Cardiac fibroblast (primary cell): ENCODE results near the gene CCNQ.

Experiments used
- DNase-seq, 2 donors: peaks; one replicate each; pipeline versions ENCODE4 v3.0.0 to v3.0.0-alpha.2; 2010; ENCODE audit warnings: low read depth in 2 of 2
- H3K4me3 ChIP-seq, 2 donors: replicated peaks in 1 of 2; 1 replicate in 1 of 2; 2 replicates in 1 of 2; pipeline ENCODE4 v1.5.1; 2011; ENCODE audit warnings: low read depth in 2 of 2, low read length in 2 of 2, mild to moderate bottlenecking in 2 of 2, moderate library complexity in 1 of 2
- TF ChIP-seq, protein P1 (sequence below): IDR thresholded peaks from one replicate; pipeline ENCODE4 v1.5.1; 2011; ENCODE audit warnings: low read depth, mild to moderate bottlenecking, low read length, inconsistent platforms

The CCNQ gene

DNA sequence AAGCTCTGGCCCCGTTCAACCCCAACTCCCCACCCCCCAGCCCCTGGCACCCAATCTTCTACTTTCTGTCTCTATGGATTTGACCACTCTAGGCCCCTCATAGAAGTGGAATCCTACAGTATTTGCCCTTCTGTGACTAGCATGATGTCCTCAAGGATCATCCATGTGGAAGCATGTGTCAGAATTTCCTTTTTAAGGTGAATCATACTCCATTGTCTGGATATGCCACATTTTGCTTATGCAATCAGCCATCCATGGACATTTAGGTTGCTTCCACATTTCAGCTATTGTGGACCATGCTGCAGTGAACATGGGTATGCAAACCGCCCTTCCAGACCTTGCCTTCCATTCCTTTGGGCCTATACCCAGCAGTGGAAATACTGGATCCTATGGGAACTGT lies 15.5 kb downstream of the CCNQ start:
- DNase-seq = peak in 1 of 2 donors; percentile 38
- no peak overlapping the region for H3K4me3 ChIP-seq
- TF ChIP-seq, protein P1, sequence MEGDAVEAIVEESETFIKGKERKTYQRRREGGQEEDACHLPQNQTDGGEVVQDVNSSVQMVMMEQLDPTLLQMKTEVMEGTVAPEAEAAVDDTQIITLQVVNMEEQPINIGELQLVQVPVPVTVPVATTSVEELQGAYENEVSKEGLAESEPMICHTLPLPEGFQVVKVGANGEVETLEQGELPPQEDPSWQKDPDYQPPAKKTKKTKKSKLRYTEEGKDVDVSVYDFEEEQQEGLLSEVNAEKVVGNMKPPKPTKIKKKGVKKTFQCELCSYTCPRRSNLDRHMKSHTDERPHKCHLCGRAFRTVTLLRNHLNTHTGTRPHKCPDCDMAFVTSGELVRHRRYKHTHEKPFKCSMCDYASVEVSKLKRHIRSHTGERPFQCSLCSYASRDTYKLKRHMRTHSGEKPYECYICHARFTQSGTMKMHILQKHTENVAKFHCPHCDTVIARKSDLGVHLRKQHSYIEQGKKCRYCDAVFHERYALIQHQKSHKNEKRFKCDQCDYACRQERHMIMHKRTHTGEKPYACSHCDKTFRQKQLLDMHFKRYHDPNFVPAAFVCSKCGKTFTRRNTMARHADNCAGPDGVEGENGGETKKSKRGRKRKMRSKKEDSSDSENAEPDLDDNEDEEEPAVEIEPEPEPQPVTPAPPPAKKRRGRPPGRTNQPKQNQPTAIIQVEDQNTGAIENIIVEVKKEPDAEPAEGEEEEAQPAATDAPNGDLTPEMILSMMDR = no peak

DNA sequence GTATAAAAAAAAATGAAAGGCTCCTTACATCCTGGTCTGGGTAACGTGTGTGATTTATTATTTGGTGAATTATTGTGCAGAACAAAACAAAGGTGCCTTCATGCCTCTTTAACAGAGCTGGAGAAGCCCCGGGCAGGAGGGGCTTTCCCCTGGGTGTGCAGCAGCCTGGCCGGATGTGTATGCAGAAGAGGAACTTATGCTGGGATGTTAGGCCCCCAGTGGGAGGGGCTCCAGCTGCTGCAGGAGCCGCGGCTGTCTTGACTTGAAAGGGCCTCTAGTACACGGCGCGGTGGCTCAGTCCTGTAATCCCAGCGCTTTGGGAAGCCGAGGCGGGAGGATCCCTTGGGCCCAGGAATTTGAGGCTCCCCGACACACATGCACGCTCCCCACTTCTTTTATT lies 16.0 kb downstream of the CCNQ start:
- H3K4me3 ChIP-seq = no peak overlapping the region
- TF ChIP-seq, protein P1 = no peak
- peak; percentile 20 to 36 for DNase-seq

DNA sequence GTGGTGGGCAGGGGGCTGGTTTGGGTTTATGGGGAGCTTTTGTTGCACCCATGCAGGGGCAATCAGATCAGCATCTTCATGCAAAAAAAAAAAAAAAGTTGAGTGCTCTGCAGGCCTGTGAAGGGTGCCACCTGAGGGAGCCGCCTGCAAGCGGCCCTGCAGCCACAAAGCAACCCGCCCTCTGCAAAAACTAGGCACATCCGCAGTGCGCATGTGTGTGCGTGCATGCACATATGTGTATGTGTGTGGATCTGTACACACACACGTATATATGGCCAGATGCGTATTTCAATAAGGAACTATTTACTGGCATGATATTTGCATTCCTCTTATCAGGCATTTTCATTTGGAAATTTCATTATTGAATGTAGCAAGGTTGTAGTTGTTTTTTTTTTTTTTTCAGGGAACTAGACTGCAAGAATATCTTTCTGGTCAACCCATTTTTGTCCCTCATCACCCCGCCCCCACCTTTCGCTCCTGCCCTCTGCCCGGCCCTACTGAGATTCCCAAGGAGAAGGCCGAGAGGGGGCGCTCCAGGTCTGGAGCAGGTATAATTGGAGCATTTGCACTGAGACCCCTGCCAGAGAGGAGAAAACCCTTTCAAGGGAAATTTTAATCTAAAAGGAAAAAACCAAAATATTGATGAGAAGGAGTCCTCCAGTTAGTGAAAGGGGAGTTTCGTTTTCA lies 18.1 kb downstream of the CCNQ start:
- H3K4me3 ChIP-seq = no peak overlapping the region
- TF ChIP-seq, protein P1 = no peak
- DNase-seq = peak in 1 of 2 donors; percentile 1

DNA sequence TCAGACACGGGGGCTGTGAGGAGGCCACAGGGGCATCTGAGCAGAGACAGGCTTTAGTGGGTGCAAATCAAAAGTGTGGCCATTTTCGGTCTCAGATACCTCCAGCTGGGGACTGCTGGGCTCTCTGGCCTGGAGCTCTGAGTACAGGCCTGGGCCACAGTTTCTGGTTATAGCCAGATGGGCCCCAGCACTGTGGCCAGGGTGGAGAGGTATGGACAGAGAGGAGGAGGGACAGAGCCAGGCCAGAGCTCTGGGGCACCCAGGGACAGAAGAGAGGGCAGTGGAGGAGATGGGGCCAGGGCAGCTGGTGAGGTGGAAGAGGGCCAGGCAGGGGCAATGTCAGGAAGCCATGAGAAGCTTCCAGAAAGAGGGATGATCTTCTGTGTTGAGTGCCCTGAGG lies 20.1 kb downstream of the CCNQ start:
- H3K4me3 ChIP-seq = no peak overlapping the region
- no peak for DNase-seq
- TF ChIP-seq, protein P1 = no peak

DNA sequence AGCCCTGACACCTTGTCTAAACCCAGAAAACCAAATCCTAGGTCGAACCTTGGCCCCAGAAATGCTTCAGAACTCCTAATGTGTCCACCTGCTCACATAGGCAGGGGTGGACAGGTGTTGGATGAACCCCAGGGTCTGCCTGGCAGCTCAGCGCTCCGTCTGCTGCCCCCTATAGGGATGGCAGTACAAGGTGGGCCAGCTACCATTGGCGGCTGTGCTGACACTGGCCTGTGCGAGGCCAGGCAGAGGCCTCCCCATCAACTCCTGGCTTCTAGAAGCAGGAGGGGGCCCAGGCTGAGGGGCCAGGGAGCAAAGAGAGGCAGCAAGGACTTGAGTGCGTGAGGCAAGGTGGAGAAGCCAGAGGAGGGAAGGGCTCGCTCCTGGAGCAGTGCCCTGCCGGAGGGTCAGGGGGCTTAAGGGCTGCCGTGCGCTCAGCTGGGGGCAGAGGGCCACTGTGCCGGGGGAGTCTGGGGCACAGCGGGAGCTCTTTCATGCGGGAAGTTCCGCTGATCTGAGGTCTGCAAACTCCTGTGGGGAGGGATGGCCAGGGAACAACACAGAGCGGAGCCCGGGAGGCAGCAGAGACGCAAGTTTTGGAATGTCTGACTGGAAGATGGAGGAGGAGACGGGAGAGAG lies 20.6 kb downstream of the CCNQ start:
- TF ChIP-seq, protein P1 = no peak
- DNase-seq = no peak
- H3K4me3 ChIP-seq = no peak overlapping the region

DNA sequence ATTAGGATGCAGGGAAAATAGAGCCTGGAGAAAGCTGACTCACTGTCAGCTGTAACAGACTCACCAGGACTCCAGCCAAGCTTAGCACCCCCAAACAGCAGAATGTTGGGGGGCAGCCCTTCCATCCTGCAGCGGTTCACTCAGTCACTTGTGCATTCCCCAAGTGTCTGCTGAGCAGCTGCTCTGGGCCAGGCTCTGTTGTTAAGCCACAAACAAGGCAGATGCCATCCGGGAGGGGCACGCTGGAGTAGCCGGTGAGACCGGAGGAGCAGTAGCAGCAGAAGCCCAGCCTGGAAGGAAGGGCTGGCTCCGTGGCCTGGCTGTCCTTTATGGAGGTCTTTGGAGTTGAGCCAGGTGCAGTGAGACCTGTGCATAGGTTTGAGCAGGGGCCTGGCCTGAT lies 22.0 kb downstream of the CCNQ start:
- TF ChIP-seq, protein P1 = no peak
- no peak for DNase-seq
- no peak overlapping the region for H3K4me3 ChIP-seq
